Activated CD4-positive, alpha-beta T cell treated with anti-CD3 and anti-CD28 coated beads, Interleukin-2, amount 50 U/mL, for 24 hours (primary cell): ENCODE results near the gene PDE6G.
A peak's percentile ranks its signal among the peaks of the same experiment; 100 is the strongest.

Source experiments
- DNase-seq, 2 donors: peaks; one replicate each; pipeline ENCODE4 v3.0.0-alpha.2; 2020; ENCODE audit warnings: low read depth in 1 of 2, low spot score in 1 of 2

The PDE6G gene

DNA sequence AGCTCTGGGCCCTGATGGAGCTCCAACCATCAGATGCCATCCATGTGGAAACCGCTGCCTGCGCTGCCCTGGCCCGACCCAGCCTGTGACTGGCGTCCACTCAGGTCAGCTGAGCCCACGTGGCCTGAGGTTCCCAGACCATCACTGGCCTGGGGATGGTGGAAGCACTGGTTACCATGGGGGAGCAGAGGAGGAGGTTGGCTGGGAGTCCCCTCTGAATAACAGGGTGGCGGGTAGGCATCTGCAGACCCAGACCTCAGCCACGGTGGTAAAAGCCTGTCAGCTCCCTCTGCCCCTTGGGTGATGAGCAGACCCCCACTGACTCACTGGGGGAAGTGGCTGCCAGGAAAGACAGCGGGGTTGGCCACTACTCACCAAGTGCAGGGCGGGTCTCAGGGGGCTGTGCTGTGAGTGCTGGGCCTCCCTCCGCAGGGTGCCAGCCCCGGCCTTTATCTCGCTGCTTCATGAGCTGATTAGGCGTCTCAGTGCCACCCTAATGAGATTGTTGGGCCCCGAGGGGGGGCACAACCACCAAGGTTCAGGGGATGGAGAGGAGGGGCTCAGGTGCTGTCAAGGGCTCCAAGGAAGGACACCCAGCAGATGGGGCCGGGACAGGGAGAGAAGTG, at the start of gene PDE6G:
Gene PDE6G (minus strand): TSS at position 425 of the 626 bp plus-strand sequence. CDS start 3,237 bp downstream, outside the sequence.
- DNase-seq, result no peak

DNA sequence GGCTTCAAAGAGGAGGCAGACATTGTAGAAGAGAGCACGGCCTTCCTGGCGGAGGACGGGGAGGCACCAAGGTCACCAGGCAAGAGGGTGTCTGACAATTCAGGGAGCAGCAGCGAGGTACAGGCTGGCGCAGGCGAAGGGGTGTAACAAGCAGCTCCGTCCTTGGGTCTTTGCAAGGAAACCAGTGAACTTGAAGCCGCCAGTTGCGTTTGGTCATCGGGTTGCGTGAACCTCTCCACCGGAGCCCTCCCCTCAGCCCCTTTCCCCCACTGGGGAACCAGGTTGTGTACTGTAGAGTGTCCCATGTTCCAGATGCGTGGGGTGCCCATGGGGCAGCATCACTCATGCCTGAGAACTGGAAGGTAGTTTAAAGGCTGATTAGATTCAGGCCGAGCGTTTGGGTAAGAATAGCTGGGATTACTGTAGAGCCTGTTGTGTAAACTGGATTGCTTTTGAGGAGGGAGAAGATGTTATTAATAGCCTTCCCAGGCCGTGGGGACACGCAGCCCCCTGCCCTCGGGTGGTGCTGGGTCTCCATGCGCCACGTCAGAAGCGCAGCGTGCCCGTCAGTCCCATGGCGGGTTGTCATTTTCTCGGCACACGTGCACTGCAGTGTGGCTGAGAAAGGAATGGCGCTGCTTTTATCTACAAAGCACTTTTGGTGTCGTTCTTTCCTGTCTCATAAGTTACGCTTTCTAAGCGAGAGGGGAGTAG, 49.3 kb upstream of the PDE6G start:
- DNase-seq, result no peak

DNA sequence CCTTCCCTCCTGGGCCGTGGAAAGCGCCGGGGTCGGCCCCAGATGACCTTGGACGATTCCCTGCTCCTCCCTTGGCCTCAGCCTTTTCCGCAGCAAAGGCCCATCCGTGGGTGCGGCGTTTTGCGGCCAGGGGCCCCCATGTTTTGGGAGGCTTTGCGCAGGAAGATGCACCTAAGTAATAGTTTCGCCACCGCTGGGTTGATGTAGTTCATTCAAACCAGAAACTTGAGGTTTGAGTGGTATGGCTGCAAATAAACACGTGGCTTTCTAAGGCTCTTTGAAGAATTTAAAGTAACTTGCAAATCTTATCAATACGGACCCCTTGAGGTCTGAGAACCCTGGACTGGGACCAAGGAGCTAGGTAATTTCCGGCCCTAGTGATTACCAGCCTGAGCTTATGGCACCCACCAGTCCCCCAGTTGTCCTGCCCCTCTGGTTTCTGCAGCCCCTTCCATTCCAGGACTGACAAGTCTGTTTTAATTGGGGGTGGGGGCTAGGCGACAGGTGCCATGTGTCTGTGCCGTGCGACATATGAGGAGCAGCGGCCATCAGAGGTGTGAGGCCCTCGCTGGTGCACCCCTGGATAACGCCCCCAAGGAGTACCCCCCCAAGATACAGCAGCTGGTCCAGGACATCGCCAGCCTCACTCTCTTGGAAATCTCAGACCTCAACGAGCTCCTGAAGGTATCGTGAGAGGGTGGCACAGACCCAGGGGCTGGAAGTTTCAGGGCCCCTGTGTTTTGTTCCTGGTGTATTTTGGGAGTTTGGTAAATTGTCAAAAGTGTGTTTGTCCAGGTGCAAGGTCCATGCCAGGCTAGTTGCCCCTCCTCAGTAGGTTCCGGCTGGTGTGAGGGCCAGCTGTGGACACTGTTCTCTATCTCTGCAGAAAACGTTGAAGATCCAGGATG, 47.7 kb upstream of the PDE6G start:
- no peak for DNase-seq

DNA sequence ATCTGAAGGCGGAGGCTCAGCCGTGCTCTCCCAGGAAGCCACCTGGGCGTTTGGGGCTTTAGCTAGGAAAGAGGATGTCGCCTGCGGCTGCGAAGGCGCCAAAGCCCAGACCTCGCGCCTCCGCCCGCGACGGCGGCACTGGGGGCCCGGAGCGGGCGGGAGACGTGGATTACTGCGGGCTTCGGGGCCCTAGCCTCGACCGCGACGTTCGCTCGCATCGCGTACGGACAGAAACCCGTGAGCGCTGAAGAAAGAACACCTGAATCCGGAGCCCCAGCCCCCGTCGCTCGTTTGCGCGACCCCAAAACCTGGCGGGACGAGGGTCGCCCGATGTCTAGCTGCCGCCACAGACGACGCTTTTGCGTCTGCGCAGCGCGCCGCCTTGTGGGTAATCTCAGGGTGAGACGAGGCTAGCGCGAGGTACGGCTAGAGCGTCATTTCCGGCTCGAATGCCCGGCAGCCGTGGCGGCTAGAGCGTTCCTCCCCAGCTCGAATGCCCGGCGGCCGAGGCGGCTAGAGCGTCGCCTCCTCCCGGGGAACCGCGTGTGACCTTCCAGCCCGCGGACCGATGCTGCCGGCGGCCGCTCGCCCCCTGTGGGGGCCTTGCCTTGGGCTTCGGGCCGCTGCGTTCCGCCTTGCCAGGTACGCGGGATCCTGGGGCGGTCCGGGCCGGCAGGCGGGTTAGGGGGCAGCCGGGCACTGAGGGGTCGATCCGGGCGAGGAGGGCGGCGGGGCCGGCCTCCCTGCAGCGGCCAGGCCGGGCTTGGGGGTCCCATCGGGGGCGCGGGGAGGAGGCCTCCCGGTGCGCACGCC, 46.8 kb upstream of the PDE6G start, which contains the start of gene MRPL12:
Gene MRPL12 (plus strand): TSS at position 434 of the 813 bp plus-strand sequence. CDS start 135 bp downstream, at position 569.
- peak; percentile 72 to 82 for DNase-seq

DNA sequence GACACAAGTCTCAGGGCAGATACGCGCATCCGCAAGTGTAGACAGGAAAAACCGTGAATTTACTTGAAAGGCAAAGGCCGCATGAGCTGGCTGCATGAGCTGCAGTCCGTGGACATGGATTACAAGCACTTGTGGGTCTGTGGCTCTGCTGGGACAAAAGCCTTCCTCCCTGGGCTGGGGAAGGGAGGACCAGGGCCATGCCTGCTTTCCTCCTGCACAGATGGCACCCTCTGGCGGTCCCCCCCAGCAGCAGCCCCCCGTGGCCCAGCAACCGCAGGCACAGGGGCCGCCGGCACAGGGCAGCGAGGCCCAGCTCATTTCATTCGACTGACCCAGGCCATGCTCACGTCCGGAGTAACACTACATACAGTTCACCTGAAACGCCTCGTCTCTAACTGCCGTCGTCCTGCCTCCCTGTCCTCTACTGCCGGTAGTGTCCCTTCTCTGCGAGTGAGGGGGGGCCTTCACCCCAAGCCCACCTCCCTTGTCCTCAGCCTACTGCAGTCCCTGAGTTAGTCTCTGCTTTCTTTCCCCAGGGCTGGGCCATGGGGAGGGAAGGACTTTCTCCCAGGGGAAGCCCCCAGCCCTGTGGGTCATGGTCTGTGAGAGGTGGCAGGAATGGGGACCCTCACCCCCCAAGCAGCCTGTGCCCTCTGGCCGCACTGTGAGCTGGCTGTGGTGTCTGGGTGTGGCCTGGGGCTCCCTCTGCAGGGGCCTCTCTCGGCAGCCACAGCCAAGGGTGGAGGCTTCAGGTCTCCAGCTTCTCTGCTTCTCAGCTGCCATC, 45.1 kb upstream of the PDE6G start:
- DNase-seq, result no peak

DNA sequence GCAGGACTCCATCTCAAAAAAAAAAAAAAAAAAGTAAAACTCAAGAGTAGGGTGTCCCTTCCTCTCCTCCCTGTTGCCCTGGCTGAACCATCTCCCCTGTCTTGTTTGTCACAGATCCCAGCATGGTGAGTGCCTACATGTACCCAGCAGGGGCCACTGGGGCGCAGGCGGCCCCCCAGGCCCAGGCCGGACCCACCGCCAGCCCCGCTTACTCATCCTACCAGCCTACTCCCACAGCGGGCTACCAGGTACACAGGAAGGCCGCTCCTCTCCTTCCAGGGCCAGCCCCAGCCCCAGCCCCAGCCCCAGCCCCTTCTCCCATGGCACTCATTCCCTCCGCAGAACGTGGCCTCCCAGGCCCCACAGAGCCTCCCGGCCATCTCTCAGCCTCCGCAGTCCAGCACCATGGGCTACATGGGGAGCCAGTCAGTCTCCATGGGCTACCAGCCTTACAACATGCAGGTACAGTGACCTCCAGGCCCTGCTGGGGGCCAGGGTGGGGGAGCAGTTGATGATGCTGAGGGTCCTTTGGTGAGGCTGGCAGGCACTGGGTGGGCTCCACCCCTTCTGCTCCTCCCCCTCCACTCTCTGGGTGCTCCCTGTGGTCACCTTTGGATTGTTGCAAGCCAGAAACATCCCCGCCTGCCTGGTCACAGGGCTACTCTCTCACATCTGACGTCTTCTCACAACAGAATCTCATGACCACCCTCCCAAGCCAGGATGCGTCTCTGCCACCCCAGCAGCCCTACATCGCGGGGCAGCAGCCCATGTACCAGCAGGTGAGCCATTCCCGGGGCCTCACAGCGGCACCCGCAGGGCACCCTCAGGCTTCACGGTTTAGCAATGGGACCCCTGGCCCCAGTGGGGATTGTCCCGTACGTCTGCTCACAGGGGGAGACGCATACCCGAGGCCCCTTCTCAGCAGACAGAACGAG, 44.3 kb upstream of the PDE6G start:
- DNase-seq, result no peak

DNA sequence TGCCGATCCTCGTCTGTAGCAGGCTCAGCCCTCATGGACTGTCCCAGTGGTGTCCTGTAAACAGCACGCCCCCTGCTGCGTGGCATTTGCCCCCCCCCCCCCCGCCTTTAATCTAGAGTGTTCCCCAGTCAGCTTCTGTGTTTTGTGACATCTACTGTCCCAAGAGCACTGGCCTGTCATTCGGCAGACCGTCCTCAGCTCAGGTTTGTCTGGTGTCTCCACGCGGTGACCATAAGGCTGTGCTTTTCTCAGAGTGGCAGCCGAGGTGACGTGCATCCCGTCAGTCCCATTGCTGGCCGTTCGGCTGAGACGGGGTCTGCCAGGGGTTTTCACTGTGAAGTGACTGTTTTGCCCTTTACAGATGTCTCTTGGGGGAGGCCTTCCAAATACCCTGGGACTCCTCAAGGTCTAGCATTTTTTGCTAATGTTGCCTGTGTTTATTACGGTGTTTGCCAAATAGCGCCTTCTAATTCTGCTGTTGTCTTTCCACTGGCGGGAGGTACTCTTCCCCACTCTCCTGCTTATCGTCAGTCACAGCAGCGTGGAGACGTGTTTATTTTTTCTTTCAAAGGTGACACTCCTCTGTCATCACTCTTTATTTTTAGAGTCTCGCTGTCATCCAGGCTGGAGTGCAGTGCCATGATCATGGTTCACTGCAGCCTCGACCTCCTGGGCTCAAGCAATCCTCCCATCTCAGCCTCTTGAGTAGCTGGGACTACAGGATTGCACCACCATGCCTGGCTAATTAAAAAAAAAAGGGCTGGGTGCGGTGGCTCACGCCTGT, 41.1 kb upstream of the PDE6G start:
- no peak for DNase-seq

DNA sequence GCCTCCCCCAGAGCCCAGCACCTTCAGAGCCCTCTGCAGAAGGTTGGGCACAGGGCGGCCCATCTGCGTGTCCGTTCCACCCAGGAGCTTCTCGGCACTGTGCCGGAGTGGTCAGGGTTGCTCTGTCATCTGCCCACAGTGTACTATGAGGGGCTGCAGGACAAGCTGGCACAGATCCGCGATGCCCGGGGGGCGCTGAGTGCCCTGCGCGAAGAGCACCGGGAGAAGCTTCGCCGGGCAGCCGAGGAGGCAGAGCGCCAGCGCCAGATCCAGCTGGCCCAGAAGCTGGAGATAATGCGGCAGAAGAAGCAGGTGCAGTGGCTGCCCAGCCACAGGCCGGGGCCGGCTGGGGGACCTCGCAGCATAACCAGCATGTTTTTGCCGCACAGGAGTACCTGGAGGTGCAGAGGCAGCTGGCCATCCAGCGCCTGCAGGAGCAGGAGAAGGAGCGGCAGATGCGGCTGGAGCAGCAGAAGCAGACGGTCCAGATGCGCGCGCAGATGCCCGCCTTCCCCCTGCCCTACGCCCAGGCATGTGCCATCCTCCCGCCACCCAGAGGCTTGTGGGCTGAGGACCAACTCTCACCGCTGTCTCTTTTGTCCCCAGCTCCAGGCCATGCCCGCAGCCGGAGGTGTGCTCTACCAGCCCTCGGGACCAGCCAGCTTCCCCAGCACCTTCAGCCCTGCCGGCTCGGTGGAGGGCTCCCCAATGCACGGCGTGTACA, 40.0 kb upstream of the PDE6G start:
- no peak for DNase-seq

DNA sequence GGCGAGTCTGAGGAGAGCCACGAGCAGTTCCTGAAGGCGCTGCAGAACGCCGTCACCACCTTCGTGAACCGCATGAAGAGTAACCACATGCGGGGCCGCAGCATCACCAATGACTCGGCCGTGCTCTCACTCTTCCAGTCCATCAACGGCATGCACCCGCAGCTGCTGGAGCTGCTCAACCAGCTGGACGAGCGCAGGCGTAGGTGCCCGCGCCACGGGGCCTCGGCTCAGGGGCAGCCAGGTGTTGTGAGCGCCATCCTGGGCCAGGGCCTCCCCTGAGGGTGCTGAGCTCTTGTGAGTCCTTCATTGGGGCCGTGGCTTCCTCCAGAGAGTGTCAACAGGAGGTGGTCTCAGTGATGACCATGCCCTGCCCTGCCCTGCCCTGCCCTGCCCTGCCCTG, 39.5 kb upstream of the PDE6G start:
- DNase-seq, result no peak

DNA sequence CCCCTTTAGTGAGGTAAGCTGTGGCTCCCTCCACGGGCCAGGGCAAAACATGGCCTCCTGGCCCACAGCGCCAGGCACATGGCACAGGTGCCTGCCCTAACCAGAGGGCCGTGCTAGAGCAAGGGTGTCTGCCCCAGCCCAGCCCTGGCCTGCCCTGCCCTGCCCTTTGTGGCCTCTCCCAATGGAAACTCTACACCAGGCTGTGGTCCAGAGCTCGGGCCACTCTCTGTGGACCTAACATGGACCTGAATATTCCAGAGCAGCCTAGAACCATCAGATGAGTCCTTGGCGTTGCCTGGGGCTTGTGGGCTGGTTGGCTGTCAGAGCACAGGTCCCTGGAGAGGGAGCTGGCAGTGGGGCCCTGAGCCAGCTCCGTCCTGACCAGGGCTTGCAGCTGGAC, 38.9 kb upstream of the PDE6G start:
- DNase-seq, result no peak

DNA sequence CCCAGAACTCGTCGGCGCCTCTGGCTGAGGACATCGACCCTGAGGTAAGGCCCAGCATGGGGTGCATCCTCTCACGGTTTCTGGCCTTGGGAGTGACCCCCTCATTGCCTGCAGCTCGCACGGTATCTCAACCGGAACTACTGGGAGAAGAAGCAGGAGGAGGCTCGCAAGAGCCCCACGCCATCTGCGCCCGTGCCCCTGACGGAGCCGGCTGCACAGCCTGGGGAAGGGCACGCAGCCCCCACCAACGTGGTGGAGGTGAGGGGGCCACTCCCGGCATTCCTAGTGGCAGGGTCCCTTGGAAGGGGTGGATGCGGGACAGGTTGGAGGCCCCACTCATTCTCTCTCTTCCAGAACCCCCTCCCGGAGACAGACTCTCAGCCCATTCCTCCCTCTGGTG, 38.5 kb upstream of the PDE6G start:
- no peak for DNase-seq

DNA sequence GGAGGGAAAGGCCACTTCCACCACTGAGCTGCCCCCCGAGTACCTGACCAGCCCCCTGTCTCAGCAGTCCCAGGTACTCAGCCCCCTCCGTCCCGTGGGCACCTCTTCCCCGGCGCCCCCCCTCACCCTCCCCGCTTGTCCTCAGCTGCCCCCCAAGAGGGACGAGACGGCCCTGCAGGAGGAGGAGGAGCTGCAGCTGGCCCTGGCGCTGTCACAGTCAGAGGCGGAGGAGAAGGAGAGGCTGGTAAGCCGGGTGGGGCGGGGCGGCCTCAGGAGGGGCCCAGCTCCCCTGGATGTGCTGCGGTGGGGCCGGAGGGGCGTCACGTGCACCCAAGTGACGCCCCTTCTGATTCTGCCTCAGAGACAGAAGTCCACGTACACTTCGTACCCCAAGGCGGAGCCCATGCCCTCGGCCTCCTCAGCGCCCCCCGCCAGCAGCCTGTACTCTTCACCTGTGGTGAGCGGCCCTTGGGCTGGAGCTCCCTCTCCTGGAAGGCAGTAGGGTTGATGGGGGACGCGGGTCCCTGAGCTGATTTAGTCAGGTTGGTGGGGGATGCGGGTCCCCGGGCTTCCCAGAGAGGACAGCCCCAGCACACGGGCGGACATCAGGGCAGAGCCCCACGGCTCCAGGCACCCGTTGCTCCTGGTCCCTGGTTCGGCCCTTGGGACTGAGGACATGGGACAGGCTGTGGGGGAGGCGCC, 37.3 kb upstream of the PDE6G start:
- no peak for DNase-seq

DNA sequence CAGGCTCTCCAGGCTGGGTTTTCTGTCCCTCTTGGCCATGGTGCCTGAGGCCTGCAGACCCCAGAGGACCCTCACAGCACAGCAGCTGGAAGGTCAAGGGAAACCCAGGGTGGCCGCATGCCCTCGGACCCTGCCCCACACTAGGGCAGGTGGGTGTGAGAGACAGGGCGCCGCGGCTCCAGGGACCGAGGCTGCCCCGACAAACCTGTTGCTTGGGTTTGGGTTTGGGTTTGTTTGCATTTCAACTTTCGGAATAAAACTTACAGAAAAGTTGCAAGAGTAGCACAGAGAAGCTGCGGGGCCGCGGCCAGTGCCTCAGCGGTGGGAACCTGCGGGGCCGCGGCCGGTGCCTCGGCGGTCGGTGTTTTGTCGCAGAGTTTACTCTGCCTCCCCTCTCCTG, 35.3 kb upstream of the PDE6G start:
- DNase-seq, result no peak

DNA sequence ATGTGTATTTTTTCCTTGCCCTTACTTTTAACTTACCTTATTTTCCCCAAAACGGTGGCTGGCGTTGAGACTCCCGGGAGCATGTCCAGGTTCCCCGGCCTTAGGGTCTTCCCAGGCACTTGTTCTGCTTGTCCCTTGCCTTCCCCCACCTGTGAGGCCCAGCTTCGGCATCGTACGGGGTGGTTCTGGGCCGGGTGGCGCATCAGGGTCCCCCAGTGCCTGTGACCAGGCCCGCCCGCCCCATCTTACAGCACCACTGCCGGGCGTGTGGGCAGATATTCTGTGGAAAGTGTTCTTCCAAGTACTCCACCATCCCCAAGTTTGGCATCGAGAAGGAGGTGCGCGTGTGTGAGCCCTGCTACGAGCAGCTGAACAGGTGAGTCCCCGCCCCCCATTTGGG, 34.9 kb upstream of the PDE6G start:
- no peak for DNase-seq

DNA sequence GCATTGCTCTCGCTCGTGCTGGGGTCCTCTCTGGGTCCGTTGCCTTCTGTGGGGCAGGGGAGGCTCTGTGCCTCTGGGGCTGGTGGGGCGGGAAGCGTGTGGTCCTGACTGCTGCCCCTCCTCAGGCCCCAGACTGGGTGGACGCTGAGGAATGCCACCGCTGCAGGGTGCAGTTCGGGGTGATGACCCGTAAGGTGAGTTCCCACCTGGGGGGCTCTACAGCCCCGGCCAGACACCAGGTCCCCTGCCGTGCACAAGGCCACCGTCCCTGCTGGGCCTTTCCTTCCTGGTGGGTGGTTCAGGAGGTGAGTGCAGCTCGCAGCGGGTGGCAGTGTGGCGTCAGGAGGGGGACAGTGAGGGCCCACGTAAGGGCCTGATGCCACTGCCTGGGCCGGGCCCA, 34.2 kb upstream of the PDE6G start:
- DNase-seq, result no peak

DNA sequence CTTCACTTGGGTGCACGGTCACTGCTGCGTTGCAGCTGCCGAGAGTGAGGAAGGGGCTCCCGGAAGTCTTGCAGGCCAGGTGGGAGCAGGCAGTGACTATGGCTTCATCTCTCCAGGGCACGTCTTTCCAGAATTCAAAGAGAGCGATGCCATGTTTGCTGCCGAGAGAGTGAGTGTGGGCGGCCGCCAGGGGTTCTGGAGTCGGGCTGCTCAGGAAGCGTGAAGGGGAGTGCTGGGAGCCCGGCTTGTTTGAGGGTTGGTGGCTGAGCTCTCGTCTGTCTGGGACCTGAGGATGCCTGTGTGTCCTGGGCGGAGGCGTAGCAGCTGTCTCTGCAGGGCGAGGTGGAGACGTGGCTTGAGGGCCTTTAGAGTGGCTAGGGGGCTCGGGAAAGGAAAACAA, 33.7 kb upstream of the PDE6G start:
- DNase-seq, result no peak

DNA sequence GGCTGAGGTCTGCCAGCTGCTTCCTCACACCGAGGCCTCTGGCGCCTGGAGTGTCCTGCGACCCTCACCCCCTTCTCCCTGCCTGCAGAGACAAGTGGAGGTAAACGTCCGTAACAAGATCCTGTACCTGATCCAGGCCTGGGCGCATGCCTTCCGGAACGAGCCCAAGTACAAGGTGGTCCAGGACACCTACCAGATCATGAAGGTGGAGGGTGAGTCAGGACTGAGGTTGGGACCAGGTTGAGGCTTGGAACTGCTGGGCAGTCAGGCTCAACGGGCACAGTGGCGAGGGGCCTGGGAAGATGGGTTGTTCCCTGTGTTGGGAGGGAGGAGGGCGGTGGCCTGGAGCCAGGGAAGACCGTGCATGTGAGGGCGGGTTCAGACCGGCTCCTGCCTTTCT, 32.3 kb upstream of the PDE6G start:
- no peak for DNase-seq
